Osteocyte (in vitro differentiated cells): ENCODE results near the gene B4GALT2. TPM values are rescaled to one million over a fixed set of nuclear protein-coding genes. Genes with fewer than 3 reads are reported as not detected.

ENCODE experiments used
- DNase-seq: peaks from one replicate; pipeline ENCODE4 v3.0.0; 2021; ENCODE audit warnings: mixed read lengths; ENCODE audit not compliant: unreplicated experiment; ENCODE audit errors: extremely low spot score
- H3K27ac Mint-ChIP-seq: one replicate; pipeline ENCODE4 v1.8.0; 2021; ENCODE audit warnings: mild to moderate bottlenecking, mixed read lengths; ENCODE audit not compliant: unreplicated experiment
- H3K27me3 Mint-ChIP-seq: one replicate; pipeline ENCODE4 v1.8.0; 2021; ENCODE audit warnings: mixed read lengths; ENCODE audit not compliant: unreplicated experiment
- H3K36me3 Mint-ChIP-seq: one replicate; pipeline ENCODE4 v1.8.0; 2021; ENCODE audit warnings: mixed read lengths; ENCODE audit not compliant: unreplicated experiment
- H3K4me1 Mint-ChIP-seq: one replicate; pipeline ENCODE4 v1.8.0; 2021; ENCODE audit warnings: mixed read lengths; ENCODE audit not compliant: unreplicated experiment
- H3K4me3 Mint-ChIP-seq: one replicate; pipeline ENCODE4 v1.8.0; 2021; ENCODE audit warnings: mild to moderate bottlenecking, moderate library complexity, mixed read lengths; ENCODE audit not compliant: unreplicated experiment
- H3K9me3 Mint-ChIP-seq: one replicate; pipeline ENCODE4 v1.8.0; 2021; ENCODE audit warnings: mixed read lengths; ENCODE audit not compliant: unreplicated experiment
- total RNA-seq: library from RNA; stranded (reverse); gene quantifications from 2 replicates; pipeline ENCODE4 v1.2.1, GENCODE V29; 2021
- TF ChIP-seq, protein P1 (sequence below): fragments of 200-600 bp; sonication (generic); IDR thresholded peaks from 2 replicates; pipeline ENCODE4 v1.5.0; 2021; ENCODE audit warnings: antibody characterized with exemption, mild to moderate bottlenecking, moderate library complexity

Gene B4GALT2
- total RNA-seq, 1 donor from 2014 or later = 65.5 TPM

GRCh38 chr1:44020464-44020863 is 41.5 kb downstream of the B4GALT2 start:
- no peaks in the 10 kb centered on the region for H3K27me3 Mint-ChIP-seq
- no peak overlapping the region for H3K27ac Mint-ChIP-seq
- H3K4me1 Mint-ChIP-seq = peaks cover 19% of the 10 kb centered on the region
- peaks cover 9% of the 10 kb centered on the region for H3K36me3 Mint-ChIP-seq
- no peak overlapping the region for H3K4me3 Mint-ChIP-seq
- DNase-seq = no peak
- no peaks in the 10 kb centered on the region for H3K9me3 Mint-ChIP-seq
- TF ChIP-seq, protein P1, sequence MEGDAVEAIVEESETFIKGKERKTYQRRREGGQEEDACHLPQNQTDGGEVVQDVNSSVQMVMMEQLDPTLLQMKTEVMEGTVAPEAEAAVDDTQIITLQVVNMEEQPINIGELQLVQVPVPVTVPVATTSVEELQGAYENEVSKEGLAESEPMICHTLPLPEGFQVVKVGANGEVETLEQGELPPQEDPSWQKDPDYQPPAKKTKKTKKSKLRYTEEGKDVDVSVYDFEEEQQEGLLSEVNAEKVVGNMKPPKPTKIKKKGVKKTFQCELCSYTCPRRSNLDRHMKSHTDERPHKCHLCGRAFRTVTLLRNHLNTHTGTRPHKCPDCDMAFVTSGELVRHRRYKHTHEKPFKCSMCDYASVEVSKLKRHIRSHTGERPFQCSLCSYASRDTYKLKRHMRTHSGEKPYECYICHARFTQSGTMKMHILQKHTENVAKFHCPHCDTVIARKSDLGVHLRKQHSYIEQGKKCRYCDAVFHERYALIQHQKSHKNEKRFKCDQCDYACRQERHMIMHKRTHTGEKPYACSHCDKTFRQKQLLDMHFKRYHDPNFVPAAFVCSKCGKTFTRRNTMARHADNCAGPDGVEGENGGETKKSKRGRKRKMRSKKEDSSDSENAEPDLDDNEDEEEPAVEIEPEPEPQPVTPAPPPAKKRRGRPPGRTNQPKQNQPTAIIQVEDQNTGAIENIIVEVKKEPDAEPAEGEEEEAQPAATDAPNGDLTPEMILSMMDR = no peak

DNA sequence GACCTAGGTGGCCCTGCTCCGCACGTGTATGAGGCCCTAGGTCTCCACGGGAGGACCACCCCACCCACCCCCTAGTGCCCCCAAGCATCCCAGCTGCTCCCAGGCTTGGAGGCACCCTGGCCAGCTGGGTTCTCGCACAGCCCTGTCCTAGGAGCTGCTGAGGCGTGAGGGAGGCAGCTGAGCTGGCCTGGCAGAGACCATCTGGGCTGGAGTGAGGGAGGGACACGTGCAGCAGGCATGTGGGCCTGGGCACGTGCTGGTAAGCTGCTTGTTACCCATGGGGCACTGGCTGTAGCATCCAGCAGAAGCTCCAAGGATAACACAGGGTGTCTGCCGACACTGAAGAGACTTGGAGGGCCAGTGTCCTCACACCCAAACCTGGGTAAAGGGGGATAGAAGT is 42.1 kb downstream of the B4GALT2 start:
- no peak for DNase-seq
- TF ChIP-seq, protein P1 = no peak
- Mint-ChIP-seq H3K4me1 (peaks cover 21% of the 10 kb centered on the region), H3K36me3 (peaks cover 9% of the 10 kb centered on the region), H3K27ac (no peak overlapping the region), H3K27me3 (no peaks in the 10 kb centered on the region), H3K4me3 (no peak overlapping the region), H3K9me3 (no peaks in the 10 kb centered on the region)

GRCh38 chr1:44021581-44022321 is 42.7 kb downstream of the B4GALT2 start:
- Mint-ChIP-seq H3K9me3 (no peaks in the 10 kb centered on the region), H3K36me3 (peaks cover 9% of the 10 kb centered on the region), H3K27me3 (no peaks in the 10 kb centered on the region), H3K27ac (no peak overlapping the region), H3K4me1 (peaks cover 21% of the 10 kb centered on the region), H3K4me3 (no peak overlapping the region)
- no peak for DNase-seq
- TF ChIP-seq, protein P1 = no peak

DNA sequence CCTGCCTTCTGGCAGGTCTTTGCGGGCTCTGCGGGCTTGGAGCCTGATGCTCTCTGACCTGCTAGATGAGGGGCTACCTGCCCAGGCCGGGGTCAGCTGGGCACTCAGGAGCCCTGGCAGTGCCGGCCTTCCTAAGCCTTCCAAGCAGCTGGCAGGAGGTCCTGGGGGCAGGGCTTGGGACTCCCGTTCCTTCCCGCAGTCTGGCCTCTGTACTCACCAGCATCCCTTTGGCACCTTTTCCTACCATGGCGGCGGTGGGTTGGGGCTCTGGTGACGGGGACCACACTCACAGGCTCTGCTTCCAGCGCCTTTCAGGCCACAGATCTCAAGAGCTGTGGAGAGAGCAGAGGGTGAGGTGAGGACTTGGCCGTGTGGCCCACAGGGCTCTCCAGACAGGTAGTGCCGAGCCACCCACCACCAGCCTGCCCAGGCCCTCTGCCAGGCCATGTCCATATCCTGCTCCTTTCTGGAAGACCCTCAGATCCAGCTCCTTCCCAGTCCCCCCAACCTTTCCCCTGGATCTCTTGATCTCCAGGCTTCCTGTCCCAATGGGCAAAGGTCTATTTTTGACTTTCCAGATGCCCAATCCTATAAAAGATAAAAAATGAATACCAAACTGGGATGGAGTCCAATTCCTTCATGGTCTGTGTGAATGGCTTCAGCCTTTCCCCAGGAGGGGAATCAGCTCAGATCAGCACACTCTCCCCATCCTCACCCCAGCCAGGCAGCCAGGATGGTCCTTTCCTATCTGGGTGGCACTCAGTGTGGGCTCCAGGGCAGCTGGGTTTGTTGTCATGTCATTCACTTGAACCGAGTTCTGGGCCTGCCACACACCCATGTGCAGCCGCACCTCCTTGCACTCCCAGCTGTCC is 45.3 kb downstream of the B4GALT2 start:
- Mint-ChIP-seq H3K4me3 (peak overlapping the region; percentile 8), H3K36me3 (peaks cover 9% of the 10 kb centered on the region), H3K4me1 (peaks cover 31% of the 10 kb centered on the region), H3K27ac (peak overlapping the region; percentile 81), H3K9me3 (no peaks in the 10 kb centered on the region), H3K27me3 (no peaks in the 10 kb centered on the region)
- TF ChIP-seq, protein P1 = no peak
- DNase-seq = no peak
